ENCODE measurements around the gene RAB40B.

- TF ChIP-seq EP300 (IDR thresholded peaks at IDR 0.05; ENCODE audit: borderline replicate concordance in 1 of 2, low read depth in 1 of 2, low read length in 1 of 2) (no peak), GATA2 (CRISPR knock-in tag; IDR thresholded peaks at IDR 0.05) (no peak), CTCF (IDR thresholded peaks at IDR 0.05) (no peak), RFX5 (IDR thresholded peaks at IDR 0.05; ENCODE audit: low read length) (no peak), GABPA (IDR thresholded peaks at IDR 0.05; ENCODE audit: low read depth) (no peak), POLR2AphosphoS5 (IDR thresholded peaks at IDR 0.05; ENCODE audit: low read depth, low read length) (no peak), USF1 (IDR thresholded peaks at IDR 0.05; ENCODE audit: borderline replicate concordance, low read depth) (no peak), SIN3A (IDR thresholded peaks at IDR 0.05; ENCODE audit: borderline replicate concordance, low read depth, low read length) (no peak), EZH2phosphoT487 (IDR thresholded peaks at IDR 0.05; ENCODE audit: borderline replicate concordance, low read depth) (no peak), CHD2 (IDR thresholded peaks at IDR 0.05; ENCODE audit: low read length, partially characterized antibody) (no peak), MEF2A (IDR thresholded peaks at IDR 0.05; ENCODE audit: borderline replicate concordance, low read depth) (no peak), FOXM1 (IDR thresholded peaks at IDR 0.05; ENCODE audit: low read depth) (no peak), RAD21 (IDR thresholded peaks at IDR 0.05; ENCODE audit: low read length) (no peak)
Observed at GRCh38 chr17:82696916-82697807, 1.3 kb downstream of the RAB40B start.
